K562 treated with DMSO at 1 percent for 24 hours (cell line): ENCODE data around the gene VDAC2. TPM values are rescaled to one million over a fixed set of nuclear protein-coding genes. Genes with fewer than 3 reads are reported as not detected.

Experiments used
- total RNA-seq: library from RNA; unstranded; fragments of 300-600 nt; gene quantifications from 2 replicates; pipeline ENCODE4 v1.2.3, GENCODE V29; 2022; ENCODE audit warnings: low read depth; ENCODE audit not compliant: insufficient read depth

The VDAC2 gene, protein sequence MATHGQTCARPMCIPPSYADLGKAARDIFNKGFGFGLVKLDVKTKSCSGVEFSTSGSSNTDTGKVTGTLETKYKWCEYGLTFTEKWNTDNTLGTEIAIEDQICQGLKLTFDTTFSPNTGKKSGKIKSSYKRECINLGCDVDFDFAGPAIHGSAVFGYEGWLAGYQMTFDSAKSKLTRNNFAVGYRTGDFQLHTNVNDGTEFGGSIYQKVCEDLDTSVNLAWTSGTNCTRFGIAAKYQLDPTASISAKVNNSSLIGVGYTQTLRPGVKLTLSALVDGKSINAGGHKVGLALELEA
- 250 and 286 TPM in 2 replicates for total RNA-seq

GRCh38 chr10:75210282-75211006, at the start of gene VDAC2:
TSS of gene VDAC2 (plus strand) at chr10:75210796. CDS start at chr10:75211159, 363 bp downstream.

DNA sequence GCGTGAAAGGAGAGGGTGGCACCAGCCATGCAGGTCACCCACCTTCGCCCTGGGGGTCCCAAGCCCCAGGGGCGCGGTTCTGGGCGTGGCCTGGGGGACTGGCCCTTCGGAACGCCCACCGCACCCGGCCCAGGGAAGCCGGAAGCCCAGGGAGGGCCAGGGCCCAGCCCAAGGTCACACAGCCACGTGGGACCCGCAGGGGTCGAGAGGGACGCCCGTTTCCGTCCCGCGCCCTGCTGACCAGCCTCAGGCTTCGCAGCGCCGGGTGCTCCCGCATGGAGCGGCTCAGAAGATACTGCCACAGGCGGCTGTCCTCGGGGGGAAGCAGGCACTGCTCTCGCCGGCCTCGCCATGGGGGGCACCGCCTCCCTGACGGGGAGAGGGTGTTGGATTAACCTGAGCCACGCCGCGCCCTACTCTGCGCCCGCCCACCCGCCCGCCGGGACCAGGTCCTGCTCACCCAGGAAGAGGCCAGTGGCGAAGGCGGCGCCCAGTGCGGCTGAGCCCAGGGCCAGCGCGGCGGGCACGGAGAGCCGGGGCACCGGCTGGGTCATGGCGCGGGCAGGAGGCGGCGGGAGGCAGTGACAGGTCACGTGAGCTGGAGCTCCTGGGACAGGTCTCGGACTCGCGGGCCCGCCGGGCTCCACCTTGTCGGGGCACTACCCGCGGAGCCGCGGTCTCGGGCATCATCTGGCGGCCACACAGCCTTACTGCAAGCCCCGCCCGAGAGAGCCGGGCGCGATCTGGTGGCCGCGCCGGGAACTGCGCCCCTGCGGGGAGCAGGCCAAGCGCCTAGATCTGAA, 25.0 kb downstream of the VDAC2 start, which contains the start of gene COMTD1:
Gene COMTD1, minus strand, starts transcription at position 583 of the 803 bp plus-strand sequence. Its CDS starts 29 bp downstream, at position 554.

Other genes starting within 250 kb of the VDAC2 start
- gene SAMD8, start 99.1 kb upstream of the VDAC2 start, total RNA-seq: 7.4 and 7.9 TPM in 2 replicates
- gene COMTD1, start 25.2 kb downstream of the VDAC2 start, total RNA-seq: 35.7 and 46.9 TPM in 2 replicates
- gene ZNF503, start 191.0 kb downstream of the VDAC2 start, total RNA-seq: 0.41 and 1.1 TPM in 2 replicates
- gene LRMDA, start 220.8 kb downstream of the VDAC2 start, total RNA-seq: 2.1 TPM in 1 of 2 replicates, not detected in the other